A673 (cell line): ENCODE results near the gene LYPD4. TPM values are rescaled to one million over a fixed set of nuclear protein-coding genes. Genes with fewer than 3 reads are reported as not detected.

Experiments
- BruUV-seq: library from RNA; stranded (reverse); fragments of 400-500 nt; replicated peaks from 2 replicates; lab custom pipeline; 2021; lab: Mats Ljungman, UMichigan
- CTCF ChIA-PET: fragments of 300-600 bp; sonication (Branson Sonifier 250); formaldehyde crosslinking; loops from one replicate; lab custom pipeline; 2022; ENCODE audit warnings: antibody characterized with exemption; lab: Charles Lee
- POLR2A ChIA-PET: fragments of 300-600 bp; sonication (Branson Sonifier 250); formaldehyde crosslinking; loops from one replicate; lab custom pipeline; 2022; ENCODE audit warnings: antibody characterized with exemption; ENCODE audit not compliant: low non-redundant PET; lab: Charles Lee
- DNase-seq: peaks from one replicate; pipeline ENCODE4 v3.0.0-alpha.2; 2015; ENCODE audit warnings: low spot score
- H3K27ac ChIP-seq: fragments of 200-600 bp; sonication (generic); 2 replicates; pipeline ENCODE4 v1.5.1; 2016; ENCODE audit warnings: mixed run types, low read depth, mild to moderate bottlenecking, mixed read lengths, antibody characterized with exemption, low read length; ENCODE audit not compliant: poor library complexity, severe bottlenecking
- H3K27me3 ChIP-seq: fragments of 200-600 bp; sonication (generic); replicated peaks from 2 replicates; pipeline ENCODE4 v1.6.1; 2017; ENCODE audit warnings: mixed run types, low read depth, mild to moderate bottlenecking, mixed read lengths, antibody characterized with exemption, low read length; ENCODE audit not compliant: insufficient read depth, poor library complexity
- H3K36me3 ChIP-seq: fragments of 200-600 bp; sonication (generic); 2 replicates; pipeline ENCODE4 v1.6.1; 2016; ENCODE audit warnings: mixed run types, mild to moderate bottlenecking, mixed read lengths, antibody characterized with exemption, low read length; ENCODE audit not compliant: insufficient read depth, poor library complexity, severe bottlenecking
- H3K4me1 ChIP-seq: fragments of 200-600 bp; sonication (generic); 2 replicates; pipeline ENCODE4 v1.6.1; 2017; ENCODE audit warnings: mixed run types, mild to moderate bottlenecking, mixed read lengths, antibody characterized with exemption, low read length; ENCODE audit not compliant: insufficient read depth, poor library complexity, severe bottlenecking
- H3K4me3 ChIP-seq: fragments of 200-600 bp; sonication (generic); 2 replicates; pipeline ENCODE4 v1.5.1; 2016; ENCODE audit warnings: low read depth, mixed run types, mild to moderate bottlenecking, mixed read lengths, low read length; ENCODE audit not compliant: poor library complexity, severe bottlenecking
- H3K9me3 ChIP-seq: fragments of 200-600 bp; sonication (generic); 2 replicates; pipeline ENCODE4 v1.6.1; 2016; ENCODE audit warnings: mixed run types, low read depth, mild to moderate bottlenecking, mixed read lengths, antibody characterized with exemption, low read length; ENCODE audit not compliant: poor library complexity, severe bottlenecking
- CTCF ChIP-seq: fragments of 300-800, 200-600 bp; sonication (generic); conservative IDR thresholded peaks from 2 replicates; pipeline ENCODE4 v1.5.1; 2017; ENCODE audit warnings: low read depth, mild to moderate bottlenecking, antibody characterized with exemption, low read length, moderate library complexity, mixed read lengths
- EZH2 ChIP-seq: fragments of 200-600 bp; sonication (generic); IDR thresholded peaks from 2 replicates; pipeline ENCODE4 v1.6.1; 2017; ENCODE audit warnings: borderline replicate concordance, low read depth, mild to moderate bottlenecking, mixed read lengths, antibody characterized with exemption, low read length; ENCODE audit not compliant: poor library complexity, severe bottlenecking
- intact Hi-C: fragments of 100-400 bp; cut with micrococcal nuclease; formaldehyde crosslinking; loops from one replicate; pipeline ENCODE4 v1.10.0; 2022; ENCODE audit not compliant: unreplicated experiment
- total RNA-seq: library from RNA; stranded (reverse); gene quantifications from 2 replicates; pipeline ENCODE4 v1.2.3, GENCODE V29; 2021

LYPD4 gene
- total RNA-seq, 1 experiment from 2014 or later, result not detected

DNA sequence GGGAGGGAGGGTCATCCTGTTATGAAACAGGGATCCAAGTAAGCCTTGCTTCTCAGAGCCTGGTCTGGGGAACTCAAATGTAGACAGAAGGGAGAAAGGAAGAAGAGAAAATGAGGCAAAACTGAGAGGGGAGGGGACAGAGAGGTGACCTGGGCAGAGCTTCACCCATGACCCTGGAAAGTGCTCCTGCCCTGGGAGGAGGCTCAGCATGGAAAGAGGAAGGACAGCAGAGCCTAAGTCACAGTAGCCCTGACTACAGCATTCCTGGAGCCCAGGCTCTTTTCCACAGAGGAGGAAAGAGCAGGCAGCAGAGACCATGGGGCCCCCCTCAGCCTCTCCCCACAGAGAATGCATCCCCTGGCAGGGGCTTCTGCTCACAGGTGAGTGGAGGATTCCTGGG is 48.1 kb downstream of the LYPD4 start, which contains the start of gene CEACAM3:
Gene CEACAM3 (plus strand): TSS at position 226 of the 400 bp plus-strand sequence. CDS start 91 bp downstream, at position 317.
- intact Hi-C loops, result loop anchor here (10.0 kb wide), 1 partner anchor 158 kb away; the partner anchor contains the start of gene RABAC1
- CTCF ChIA-PET, result no interaction called here

GRCh38 chr19:41795031-41795461 is 49.4 kb downstream of the LYPD4 start:
- CTCF ChIA-PET, result interaction anchor here (0.6 to 1.2 kb wide), 2 partner anchors 18 to 26 kb away, joined by 3 to 13 read pairs; no protein-coding TSS in a partner anchor
- Histone ChIP-seq H3K36me3 (no peaks in the 10 kb centered on the region), H3K9me3 (no peaks in the 10 kb centered on the region), H3K4me1 (no peaks in the 10 kb centered on the region), H3K4me3 (no peak overlapping the region), H3K27me3 (no peaks in the 10 kb centered on the region), H3K27ac (no peak overlapping the region)
- DNase-seq, result peak; percentile 81
- no TSS peak for BruUV-seq
- TF ChIP-seq EZH2 (no peak), CTCF (peak; percentile 90)
- POLR2A ChIA-PET, result no interaction called here
- intact Hi-C loops, result loop anchor here (2.0 to 10.0 kb wide), 2 partner anchors 26 to 160 kb away; partner anchors contain the start of gene RABAC1

More for the DNA sequence above, 48.1 kb downstream of the LYPD4 start, which contains the start of gene CEACAM3:
- BruUV-seq, result no TSS peak
- Histone ChIP-seq H3K27me3 (no peaks in the 10 kb centered on the region), H3K36me3 (no peaks in the 10 kb centered on the region), H3K4me3 (no peak within 1 kb of the TSS), H3K9me3 (no peaks in the 10 kb centered on the region), H3K4me1 (no peaks in the 10 kb centered on the region), H3K27ac (no peak within 1 kb of the TSS)
- POLR2A ChIA-PET, result no interaction called here
- DNase-seq, result no peak
- TF ChIP-seq CTCF, result no peak
- TF ChIP-seq EZH2, result no peak

GRCh38 chr19:41793414-41793727 is 51.1 kb downstream of the LYPD4 start:
- TF ChIP-seq CTCF (no peak), EZH2 (no peak)
- no peak for DNase-seq
- no peaks in the 10 kb centered on the region for H3K4me1 ChIP-seq
- CTCF ChIA-PET, result interaction anchor here (0.6 to 2.0 kb wide), 8 partner anchors 12 to 612 kb away, joined by 3 to 17 read pairs (median 6); partner anchors contain the start of gene RABAC1
- H3K36me3 ChIP-seq, result no peaks in the 10 kb centered on the region
- POLR2A ChIA-PET, result no interaction called here
- no peaks in the 10 kb centered on the region for H3K27me3 ChIP-seq
- H3K9me3 ChIP-seq, result no peaks in the 10 kb centered on the region
- intact Hi-C loops, result loop anchor here (10.0 kb wide), 1 partner anchor 161 kb away; the partner anchor contains the start of gene RABAC1
- H3K27ac ChIP-seq, result no peak overlapping the region
- H3K4me3 ChIP-seq, result no peak overlapping the region
- no TSS peak for BruUV-seq
